GM18517 (cell line): Measurements from ENCODE around the gene EEFSEC.

Experiments
- ATAC-seq: cut with Tn5 transposase; IDR thresholded peaks from one replicate; pipeline ENCODE4 v1.9.1; 2021; ENCODE audit warnings: mild to moderate bottlenecking, moderate library complexity; ENCODE audit not compliant: unreplicated experiment

Gene EEFSEC

DNA sequence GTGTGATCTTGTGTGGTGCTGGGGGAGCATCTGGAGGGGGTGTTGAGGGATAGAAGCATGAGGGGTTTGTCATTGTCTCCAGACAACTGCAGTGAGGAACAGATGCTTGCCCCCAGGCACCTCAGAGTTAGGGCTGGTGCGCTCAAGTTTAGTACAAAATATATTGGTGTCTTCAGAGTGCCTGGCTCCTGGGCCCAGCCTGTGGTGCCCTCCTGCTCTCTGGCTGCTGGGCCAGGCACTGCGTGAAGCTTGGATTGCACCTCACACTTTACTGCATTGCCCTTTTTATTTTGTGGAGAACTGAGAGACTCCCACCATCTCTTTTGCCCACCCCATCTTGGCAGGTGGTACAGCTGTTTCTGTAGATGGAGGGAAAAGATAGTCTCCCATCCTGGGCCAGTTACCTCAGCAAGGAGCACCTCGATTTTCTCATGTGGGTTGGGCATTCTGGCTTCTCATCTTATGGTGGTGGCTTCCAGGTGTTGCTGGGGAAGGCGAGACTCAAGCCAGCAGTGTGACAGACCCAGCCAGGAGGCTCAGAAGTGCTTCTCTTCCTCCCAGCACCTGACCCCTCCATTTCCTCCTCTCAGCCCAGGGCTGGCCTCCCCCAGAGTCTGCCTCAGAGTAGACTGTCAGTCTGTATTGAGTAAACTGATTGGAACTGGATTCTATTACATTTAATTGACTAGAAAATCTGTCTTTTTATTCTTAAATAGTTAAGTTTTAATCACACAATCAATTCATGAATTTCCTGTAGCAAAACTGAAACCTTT is 173.0 kb downstream of the EEFSEC start:
- ATAC-seq = no peak

DNA sequence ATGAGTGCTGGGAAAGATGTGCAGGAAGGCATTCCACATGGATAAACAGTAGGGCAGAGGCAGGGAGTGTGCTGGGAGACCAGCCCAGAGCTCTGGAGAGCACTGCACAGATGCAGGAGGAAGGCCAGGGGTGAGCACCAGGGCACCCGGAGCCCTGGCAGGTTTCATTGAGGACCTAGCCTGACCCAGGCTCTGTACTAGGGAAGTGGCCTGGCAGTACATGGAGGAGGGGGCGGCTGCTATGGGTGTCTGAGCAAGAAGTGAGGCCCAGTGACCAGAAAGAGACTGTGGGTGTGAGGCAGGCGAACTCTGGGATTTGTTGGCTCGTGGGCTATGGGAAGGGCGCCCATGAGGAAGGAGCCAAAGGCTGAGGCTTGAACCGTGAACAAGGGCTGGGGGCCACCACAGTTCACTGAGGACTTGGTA is 174.3 kb downstream of the EEFSEC start:
- ATAC-seq = no peak

DNA sequence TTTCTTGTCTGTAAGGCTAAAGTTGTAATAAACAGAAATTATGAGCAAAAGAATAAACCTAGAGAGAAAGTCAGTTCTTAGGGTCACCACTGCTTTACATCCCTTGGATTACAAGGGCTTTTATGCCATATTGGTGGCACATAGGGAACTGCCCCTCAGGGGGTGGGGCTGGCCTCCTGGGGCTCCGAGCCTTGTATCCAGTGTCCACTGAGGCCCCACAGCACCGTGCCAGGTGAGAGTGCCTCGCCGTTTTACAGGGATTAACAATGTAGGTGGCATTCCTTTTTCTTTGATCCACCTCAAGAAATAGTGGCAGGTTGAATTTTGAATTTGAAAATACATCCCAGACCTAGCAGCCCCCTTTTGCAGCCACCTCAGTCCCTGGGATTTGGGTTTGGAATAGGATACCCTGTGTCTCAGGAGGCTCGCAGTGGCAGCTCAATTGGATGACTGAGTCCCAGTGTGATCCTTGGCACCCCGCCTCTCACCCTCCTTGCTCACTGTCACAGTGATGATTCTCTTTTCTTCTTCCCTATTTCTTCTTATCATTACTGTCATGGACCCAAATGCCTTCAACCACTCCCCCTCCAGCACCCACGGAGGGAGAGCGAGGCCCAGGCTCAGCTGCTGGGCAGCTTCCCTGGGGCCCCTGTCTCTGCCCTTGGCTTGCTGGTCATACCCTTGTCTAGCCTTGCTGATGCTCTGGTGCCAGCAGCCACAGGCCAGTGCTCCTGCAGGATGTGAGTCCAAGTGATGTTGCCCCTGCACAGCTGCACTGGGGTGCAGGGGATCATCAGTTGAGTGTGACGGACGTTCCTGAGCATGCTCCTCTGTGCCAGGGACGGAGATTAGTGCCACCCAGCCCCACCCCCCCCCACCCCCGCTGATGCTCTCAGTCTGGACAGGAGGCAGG is 175.5 kb downstream of the EEFSEC start:
- ATAC-seq = no peak

DNA sequence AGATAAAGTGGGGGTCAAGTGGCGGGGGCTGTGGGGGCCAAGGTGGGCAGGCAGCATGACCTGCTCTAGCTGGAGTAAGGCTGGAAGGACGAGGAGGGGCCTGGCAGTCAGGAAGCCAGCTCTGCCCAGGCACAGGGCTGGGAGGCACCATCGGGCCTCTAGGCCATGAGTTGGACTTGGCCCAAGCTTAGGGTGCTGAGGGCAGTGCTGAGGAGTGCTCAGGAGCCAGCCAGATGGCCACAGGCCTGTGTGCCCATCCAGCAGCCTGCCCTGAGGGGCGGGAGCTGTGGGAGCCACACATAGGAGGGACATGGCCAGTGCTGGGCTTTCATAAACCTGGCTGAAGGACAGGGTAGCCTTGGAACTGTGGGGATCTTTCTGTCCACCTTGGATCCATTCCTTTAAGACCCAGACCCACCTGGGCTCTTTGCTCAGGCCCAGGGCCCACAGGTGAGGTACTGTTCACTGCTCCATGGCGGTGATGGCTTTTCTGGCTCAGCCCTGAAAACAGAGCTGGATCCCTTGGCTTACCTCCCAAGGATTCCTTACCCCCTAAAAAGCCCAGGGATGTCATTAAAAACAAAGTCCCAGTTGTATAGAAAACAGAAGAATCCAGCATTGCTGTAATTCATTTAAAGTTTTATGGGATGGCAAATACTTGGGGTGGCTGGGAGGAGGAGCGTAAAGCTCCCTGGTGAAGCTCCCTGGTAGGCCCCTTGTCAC is 176.4 kb downstream of the EEFSEC start:
- ATAC-seq = no peak

DNA sequence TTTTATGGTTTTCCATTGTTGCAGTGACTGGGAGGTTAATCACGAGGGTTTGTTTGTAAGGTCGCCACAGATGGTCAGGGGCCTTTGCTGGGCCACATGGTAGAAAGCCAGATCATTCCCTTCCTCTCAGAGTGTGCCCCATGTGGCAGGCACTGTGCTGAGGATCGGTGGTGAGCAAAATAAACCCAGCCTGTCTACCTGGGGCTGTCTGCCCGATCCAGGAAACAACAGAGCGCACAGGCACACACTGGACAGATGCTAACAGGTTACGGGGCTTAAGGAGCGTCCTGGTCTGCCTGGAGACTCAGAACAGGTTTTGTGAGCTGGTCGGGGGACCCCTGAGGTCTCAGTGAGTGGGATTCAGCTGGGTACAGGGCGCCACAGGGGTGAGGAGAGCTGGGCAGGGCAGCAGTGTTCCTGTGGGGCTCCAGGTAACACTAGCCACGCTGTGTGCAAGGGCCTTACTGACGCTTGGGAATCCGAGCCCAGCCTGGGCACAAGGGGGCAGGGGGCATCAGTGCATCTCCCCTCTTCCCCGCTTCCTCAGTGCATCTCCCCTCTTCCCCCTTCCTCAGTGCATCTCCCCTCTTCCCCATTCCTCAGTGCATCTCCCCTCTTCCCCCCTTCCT is 177.0 kb downstream of the EEFSEC start:
- ATAC-seq = no peak

DNA sequence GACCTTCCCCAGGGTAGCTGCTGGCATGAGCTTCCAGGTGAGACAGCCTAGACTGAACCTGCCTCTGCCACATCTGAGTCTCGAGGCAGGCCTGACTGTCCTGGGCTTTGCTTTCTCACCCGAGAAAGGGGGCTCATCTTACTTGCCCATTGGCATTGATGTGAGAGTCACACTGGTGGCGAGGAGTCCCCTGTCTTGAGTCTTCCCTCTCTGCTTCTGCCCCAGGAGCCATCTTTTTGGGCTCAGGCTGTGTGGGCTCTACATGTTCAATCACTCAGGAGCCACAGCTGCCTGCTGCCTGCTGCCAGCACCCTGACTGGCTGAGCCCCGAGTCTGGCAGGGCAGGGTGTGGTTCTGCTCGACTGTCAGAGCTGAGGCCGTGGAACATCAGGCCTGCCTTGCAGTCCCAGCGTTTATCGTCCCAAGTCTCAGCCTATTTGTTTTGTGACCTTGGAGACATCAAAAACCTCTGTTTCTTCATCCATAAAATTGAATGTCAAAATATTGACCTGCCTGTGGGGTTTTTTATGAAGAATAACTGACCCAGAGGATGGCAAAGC is 180.9 kb downstream of the EEFSEC start:
- ATAC-seq = no peak

DNA sequence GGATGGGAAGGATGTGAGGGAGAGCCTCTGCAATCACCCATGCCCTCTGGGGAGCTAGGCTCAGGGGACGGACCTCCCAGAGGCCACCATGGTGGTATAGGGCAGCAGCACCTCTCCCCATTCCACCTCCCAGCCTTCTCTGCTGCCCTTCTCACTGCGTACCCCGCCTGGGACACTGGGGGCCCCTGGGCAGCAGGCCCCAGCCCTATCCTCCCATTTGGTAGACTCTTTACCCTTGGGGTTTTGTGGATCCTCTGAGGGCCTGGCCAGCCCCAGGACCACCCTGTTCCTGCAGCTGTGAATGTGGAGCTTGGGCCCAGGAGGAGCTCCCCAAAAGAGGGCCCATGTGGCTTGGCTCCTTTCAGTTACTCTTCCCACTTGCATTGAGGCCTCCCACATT is 181.5 kb downstream of the EEFSEC start:
- no peak for ATAC-seq

DNA sequence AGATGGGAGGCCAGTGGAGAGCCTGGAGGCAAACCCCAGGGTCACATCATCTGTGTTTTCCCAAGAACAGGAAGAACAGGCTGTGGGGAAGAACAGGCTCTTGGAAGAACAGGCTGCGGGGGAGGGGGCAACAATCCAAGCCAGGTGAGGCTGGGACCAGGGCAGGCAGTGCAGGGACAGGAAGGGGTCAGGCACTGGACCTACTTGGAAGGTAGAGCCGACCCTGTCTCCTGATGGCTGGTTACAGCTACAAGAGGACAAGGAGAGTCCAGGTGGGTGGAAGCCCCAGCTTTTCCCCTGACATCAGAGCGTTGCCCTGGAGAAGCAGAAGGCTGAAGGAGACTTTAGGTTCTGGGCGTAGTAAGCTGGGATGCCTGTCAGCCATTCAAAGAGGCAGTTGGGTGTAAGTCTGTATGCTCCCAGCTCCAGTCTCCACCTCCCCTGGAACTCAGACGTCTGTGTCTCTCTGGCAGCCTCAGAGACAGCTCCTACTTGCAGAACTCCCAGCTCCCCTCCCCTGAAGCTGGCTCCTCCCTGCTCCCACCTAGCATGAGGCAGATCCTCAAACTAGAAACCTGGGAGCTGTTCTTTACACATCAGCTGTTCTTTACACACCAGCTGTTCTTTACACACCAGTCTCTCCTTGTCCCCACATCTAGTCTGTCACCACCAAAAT is 182.5 kb downstream of the EEFSEC start:
- ATAC-seq = no peak

DNA sequence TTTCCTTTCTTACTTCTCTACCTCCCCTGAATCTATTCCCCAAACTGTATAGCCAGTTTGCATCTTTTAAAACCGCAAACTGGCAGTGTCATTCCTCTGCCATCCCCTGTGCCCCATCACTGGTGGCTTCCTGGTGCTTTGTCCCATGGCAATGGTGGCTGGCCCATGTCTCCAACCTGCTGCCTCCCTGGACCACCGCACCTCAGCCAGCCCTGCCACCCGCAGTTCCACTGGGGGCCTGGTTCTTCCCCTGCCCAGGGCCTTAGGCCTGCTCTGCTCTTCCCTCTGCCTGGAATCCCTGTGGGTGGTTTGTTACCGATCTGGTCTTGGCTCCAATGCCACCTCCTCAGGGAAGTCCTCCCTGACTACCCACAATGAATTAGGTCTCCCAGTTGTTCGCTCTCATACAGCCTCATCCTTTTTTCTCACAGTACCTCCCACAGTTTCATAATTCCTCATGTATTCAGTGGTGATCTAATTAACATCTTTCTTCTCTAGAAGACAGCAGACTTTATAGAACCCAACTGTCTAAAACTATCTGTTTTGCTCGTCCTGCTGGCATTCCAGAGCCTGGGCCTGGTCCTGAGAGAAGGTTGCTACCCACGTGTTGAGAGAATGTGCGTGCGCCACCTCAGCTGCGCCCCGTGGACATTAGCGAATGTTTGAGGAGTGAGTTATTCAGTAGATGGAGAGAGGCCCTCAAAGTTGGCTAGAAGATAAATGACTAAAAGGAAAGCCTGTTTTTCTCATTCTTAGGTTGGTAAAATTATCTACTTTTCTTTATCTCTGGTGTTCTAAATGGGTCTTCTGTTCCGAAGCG is 183.3 kb downstream of the EEFSEC start:
- ATAC-seq = no peak

DNA sequence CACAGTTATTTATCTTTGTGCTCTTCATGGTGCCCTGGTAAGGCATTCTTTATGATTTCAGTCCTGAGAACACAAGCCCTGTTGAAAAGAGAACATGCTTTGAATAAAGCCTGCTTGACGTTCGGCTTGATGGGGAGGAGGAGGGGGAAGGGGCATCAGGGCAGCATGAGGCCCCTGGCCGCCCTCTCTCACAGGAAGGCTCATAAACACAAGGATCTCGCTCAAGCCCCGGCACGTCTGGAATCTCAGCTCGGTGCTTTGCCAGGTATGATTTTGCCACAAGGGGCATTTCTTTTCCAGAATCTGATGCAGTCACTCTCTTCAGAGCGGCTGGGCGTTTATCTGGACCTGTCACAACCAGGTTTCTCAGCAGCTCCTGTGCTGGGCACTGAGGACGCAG is 184.0 kb downstream of the EEFSEC start:
- ATAC-seq = no peak

DNA sequence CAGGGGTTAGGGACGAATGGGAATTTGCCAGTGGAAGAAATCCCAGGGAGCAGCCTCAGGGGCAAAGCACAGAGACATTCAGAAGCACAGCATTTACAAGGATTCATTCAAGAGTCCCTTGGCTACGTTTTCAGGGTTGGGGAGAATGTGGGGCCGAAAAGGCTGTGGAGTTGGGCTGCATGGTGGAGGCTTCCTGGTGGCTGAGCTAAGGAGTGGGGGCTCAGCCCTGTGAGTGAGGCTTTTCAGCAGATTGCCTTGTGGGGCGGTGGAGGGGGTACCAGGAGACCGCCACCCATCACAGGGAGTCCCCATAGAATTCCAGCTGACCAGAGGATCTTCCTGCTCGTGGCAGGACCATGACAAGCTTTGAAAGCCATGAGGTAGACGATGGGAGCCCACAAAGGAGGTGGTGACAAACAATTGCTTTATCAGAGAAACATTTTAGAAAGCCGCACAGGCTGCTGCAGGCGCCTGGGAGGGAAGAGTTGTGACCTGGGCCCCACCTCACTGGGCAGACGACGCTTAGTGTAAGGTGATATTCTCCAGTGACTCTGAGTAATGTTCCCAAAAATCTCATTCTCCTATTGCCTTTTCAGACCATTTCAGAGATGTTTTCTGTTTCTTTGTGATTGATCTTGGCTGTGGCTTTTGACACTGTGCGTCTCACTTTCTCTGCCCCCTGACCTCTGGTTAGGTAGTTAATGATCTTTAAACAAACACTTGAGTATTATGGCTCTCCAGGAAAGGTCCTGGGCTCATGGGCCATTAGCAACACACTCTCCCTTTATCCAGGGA is 185.5 kb downstream of the EEFSEC start:
- ATAC-seq = no peak

DNA sequence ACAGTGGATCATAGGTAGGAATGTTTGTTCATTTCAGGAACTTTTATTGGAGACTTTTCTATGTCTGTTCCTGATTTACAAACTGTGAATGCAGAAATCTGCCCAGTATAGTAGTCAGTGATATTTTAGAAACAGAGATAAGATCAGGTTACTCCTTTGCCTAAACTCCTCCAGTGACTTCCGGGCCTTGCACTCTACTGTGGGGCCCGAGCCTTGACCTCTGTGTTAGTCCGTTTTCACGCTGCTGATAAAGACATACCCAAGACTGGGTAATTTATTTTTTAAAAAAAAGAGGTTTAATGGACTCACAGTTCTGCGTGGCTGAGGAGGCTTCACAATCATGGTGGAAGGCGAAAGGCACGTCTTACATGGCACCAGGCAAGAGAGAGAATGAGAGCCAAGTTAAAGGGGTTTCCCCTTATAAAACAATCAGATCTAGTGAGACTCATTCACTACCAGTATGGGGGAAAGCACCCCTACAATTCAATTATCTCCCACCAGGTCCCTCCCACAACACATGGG is 186.3 kb downstream of the EEFSEC start:
- no peak for ATAC-seq

DNA sequence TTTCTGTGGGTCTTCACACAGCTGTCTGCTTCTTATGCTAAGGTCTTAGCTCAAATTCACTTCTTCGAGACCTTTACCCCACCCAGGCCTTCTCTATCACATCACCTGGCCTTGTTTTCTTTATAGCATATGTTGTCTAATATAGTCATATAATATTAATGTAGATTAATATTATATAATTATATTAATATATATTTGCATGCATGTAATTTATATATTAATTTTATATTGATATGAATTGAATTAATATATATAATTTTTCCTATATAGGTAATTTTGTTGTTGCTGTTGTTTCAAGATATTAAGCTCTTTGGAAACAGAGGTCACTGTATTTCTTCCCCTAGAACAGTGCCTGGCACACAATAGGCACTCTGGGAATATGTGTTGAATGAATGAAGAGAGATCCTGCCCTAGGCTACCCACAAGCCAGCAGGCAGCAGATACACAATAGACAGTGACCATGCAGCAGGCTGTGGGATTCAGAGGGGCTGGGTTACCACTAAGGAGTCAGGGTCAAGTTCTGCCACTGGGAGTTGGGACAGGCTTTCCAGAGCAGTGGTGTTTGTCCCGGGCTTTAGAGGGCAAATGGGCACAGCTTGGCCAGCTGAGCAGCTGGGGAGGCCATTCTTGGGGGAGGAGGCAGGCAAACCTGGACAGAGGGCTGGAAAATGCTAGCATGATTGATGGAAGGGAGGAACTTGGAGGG is 187.1 kb downstream of the EEFSEC start:
- no peak for ATAC-seq

DNA sequence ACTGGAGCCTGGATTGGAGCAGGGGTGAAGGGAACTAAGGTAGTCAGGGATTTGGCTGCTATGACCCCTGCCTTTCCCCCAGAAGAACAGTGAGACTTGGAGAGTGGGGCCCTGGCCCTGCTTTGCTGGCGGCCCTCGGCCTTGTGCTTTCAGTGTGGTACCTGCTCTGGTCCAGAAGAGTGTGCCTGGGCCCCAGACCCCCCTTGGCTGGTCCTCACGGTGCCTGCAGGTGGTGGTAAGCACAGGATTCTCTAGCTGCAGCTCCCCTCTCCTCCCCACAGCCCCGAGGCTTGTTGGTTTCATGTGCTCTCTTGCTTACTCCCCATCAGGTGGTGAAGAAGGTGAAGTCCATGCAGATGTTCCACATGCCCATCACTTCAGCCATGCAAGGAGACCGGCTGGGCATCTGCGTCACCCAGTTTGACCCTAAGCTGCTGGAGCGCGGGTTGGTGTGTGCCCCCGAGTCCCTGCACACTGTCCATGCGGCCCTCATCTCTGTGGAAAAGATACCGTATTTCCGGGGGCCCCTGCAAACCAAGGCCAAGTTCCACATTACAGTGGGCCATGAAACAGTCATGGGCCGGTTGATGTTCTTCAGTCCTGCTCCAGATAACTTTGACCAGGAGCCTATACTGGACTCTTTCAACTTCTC is 187.7 kb downstream of the EEFSEC start:
- ATAC-seq = no peak

DNA sequence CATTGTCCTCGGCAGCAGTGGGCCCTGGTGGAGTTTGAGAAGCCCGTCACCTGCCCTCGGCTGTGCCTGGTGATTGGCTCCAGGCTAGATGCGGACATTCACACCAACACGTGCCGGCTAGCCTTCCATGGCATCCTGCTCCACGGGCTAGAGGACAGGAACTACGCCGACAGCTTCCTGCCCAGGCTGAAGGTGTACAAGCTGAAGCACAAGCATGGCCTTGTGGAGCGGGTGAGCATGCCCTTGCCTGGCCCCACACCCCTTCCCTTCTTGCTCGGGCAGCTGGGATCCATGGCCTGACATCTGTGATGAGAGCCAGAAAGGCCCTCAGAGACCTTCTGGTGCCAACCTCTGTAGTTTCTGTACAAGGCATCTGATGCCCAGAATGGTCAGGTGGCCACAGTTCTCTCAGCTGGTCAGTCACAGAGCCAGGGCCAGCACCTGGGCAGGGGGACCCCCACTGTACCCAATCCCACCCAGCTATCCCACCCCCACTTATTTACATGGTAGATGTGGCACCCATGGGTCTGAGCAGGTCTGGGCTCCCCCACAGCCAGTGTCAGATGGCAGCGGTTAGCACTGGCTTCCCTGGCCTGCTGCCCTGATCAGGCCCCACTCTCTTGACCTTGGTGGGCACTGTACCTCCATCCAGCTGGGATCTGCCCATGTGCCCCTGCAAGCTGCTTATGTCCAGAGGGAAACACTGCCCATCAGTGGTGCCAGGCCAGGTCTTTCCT is 188.5 kb downstream of the EEFSEC start:
- ATAC-seq = no peak

DNA sequence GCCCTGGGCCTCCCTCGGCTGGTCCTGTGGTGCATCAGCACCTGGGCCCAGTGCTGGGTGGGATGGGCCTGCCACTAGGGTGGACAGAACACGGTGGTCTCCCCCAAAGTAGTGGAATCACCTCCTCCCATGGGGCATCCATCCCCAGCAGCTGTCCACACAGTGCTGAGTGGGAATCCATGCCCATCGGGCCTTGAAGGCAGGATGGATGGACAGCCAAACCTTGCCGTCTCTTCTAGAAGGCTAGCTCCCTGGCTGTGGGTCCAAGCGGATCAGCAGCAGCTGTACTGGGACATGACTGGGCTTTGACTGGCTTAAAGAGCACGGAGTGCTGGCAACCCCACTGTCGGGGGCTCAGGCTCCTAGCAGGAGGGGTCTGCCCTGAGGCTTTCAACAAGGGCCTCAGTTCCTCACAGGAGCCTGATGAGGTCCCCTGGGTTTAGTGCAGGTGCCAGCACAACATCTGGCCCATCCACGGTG is 189.5 kb downstream of the EEFSEC start:
- ATAC-seq = no peak
